Trophoblast cell (in vitro differentiated cells and primary cell): Measurements from ENCODE around the gene ITPR1.

Experiments used
- DNase-seq, 2 donors: peaks; one replicate each; pipeline ENCODE4 v3.0.0-alpha.2; 2016
- H2AFZ ChIP-seq: 2 replicates; pipeline ENCODE4 v1.6.1; 2013; ENCODE audit warnings: low read length, moderate library complexity, mild to moderate bottlenecking; ENCODE audit not compliant: insufficient read depth, poor library complexity
- H2AK5ac ChIP-seq: 2 replicates; pipeline ENCODE4 v1.6.1; 2013; ENCODE audit warnings: mild to moderate bottlenecking, low read length
- H2BK120ac ChIP-seq: 2 replicates; pipeline ENCODE4 v1.6.1; 2013; ENCODE audit warnings: low read length, mild to moderate bottlenecking, moderate library complexity; ENCODE audit not compliant: insufficient read depth, poor library complexity
- H2BK12ac ChIP-seq: 2 replicates; pipeline ENCODE4 v1.6.1; 2013; ENCODE audit warnings: mild to moderate bottlenecking, low read length, moderate library complexity
- H2BK5ac ChIP-seq: 2 replicates; pipeline ENCODE4 v1.6.1; 2013; ENCODE audit warnings: low read length, low read depth, moderate library complexity, mild to moderate bottlenecking; ENCODE audit not compliant: poor library complexity
- H3K14ac ChIP-seq: 2 replicates; pipeline ENCODE4 v1.6.1; 2013; ENCODE audit warnings: mild to moderate bottlenecking, low read length
- H3K18ac ChIP-seq: 2 replicates; pipeline ENCODE4 v1.6.1; 2013; ENCODE audit warnings: mild to moderate bottlenecking, low read length
- H3K23ac ChIP-seq: 2 replicates; pipeline ENCODE4 v1.6.1; 2013; ENCODE audit warnings: low read length
- H3K27ac ChIP-seq: 2 replicates; pipeline ENCODE4 v1.5.1; 2013; ENCODE audit warnings: low read depth, mild to moderate bottlenecking, inconsistent platforms, low read length, moderate library complexity
- H3K27me3 ChIP-seq: 2 replicates; pipeline ENCODE4 v1.6.1; 2013; ENCODE audit warnings: inconsistent platforms, mild to moderate bottlenecking, low read length, moderate library complexity; ENCODE audit not compliant: insufficient read depth
- H3K36me3 ChIP-seq, 2 experiments: 1 replicate in 1 of 2; 2 replicates in 1 of 2; pipeline ENCODE4 v1.6.1; 2013; ENCODE audit warnings: low read length in 2 of 2, mild to moderate bottlenecking in 2 of 2, moderate library complexity in 1 of 2; ENCODE audit not compliant: insufficient read depth in 2 of 2, control insufficient read depth in 1 of 2
- H3K4ac ChIP-seq: 2 replicates; pipeline ENCODE4 v1.6.1; 2013; ENCODE audit warnings: low read depth, mild to moderate bottlenecking, low read length, moderate library complexity
- H3K4me1 ChIP-seq, 2 experiments: 1 replicate in 1 of 2; 2 replicates in 1 of 2; pipeline ENCODE4 v1.6.1; 2013; ENCODE audit warnings: low read length in 2 of 2, mild to moderate bottlenecking in 2 of 2, moderate library complexity in 1 of 2; ENCODE audit not compliant: insufficient read depth in 2 of 2, control insufficient read depth in 1 of 2
- H3K4me2 ChIP-seq: 2 replicates; pipeline ENCODE4 v1.6.1; 2013; ENCODE audit warnings: inconsistent platforms, mild to moderate bottlenecking, low read length, moderate library complexity
- H3K4me3 ChIP-seq: 2 replicates; pipeline ENCODE4 v1.5.1; 2013; ENCODE audit warnings: mild to moderate bottlenecking, low read depth, low read length, inconsistent platforms
- H3K79me1 ChIP-seq: one replicate; pipeline ENCODE4 v1.6.1; 2013; ENCODE audit warnings: low read length
- H3K79me2 ChIP-seq: 2 replicates; pipeline ENCODE4 v1.6.1; 2013; ENCODE audit warnings: low read length, mild to moderate bottlenecking; ENCODE audit not compliant: control insufficient read depth, insufficient read depth, poor library complexity
- H3K9ac ChIP-seq: 2 replicates; pipeline ENCODE4 v1.6.1; 2013; ENCODE audit warnings: mild to moderate bottlenecking, low read length
- H3K9me3 ChIP-seq: 2 replicates; pipeline ENCODE4 v1.6.1; 2013; ENCODE audit warnings: low read depth, mild to moderate bottlenecking, control low read depth, inconsistent platforms, low read length; ENCODE audit not compliant: insufficient read depth
- H4K12ac ChIP-seq: 2 replicates; pipeline ENCODE4 v1.6.1; 2013; ENCODE audit warnings: low read depth, mild to moderate bottlenecking, low read length, moderate library complexity
- H4K8ac ChIP-seq: 2 replicates; pipeline ENCODE4 v1.6.1; 2013; ENCODE audit warnings: low read depth, mild to moderate bottlenecking, low read length, moderate library complexity
- H4K91ac ChIP-seq: one replicate; pipeline ENCODE4 v1.6.1; 2013; ENCODE audit warnings: low read depth, mild to moderate bottlenecking, low read length, moderate library complexity
- WGBS: extraction: QIAGEN DNeasy Blood & Tissue Kit; methylation state at CpG from one replicate; pipeline ENCODE4 v1.1.7; 2013; ENCODE audit warnings: missing lambda C conversion rate; ENCODE audit not compliant: insufficient read length, insufficient coverage; ENCODE audit errors: extremely low coverage; 5-methylcytosine and 5-hydroxymethylcytosine counted together

The ITPR1 gene

GRCh38 chr3:4770561-4770960 is 277.4 kb downstream of the ITPR1 start:
- Histone ChIP-seq H4K91ac (no peak overlapping the region), H4K12ac (no peak overlapping the region), H3K4ac (no peak overlapping the region), H3K9ac (no peak overlapping the region), H4K8ac (no peak overlapping the region), H3K27me3 (no peaks in the 10 kb centered on the region), H2AK5ac (no peak overlapping the region), H3K36me3 (no peaks in the 10 kb centered on the region), H3K27ac (no peak overlapping the region), H3K18ac (no peak overlapping the region), H3K79me2 (no peaks in the 10 kb centered on the region), H3K4me1 (no peaks in the 10 kb centered on the region), H3K4me2 (no peak overlapping the region), H2BK5ac (no peak overlapping the region), H3K79me1 (no peaks in the 10 kb centered on the region), H3K14ac (no peak overlapping the region), H3K9me3 (no peaks in the 10 kb centered on the region), H3K4me3 (no peak overlapping the region), H2BK12ac (no peak overlapping the region), H2AFZ (no peak overlapping the region), H2BK120ac (no peak overlapping the region), H3K23ac (no peak overlapping the region)
- DNase-seq, result no peak
- no CpG with 5 or more reads among the region's 5 CpGs for whole genome bisulfite sequencing

GRCh38 chr3:4771243-4771642 is 278.1 kb downstream of the ITPR1 start:
- no peak overlapping the region for H3K9ac ChIP-seq
- WGBS, result no CpG with 5 or more reads among the region's 5 CpGs
- H3K79me2 ChIP-seq, result no peaks in the 10 kb centered on the region
- no peak for DNase-seq
- no peak overlapping the region for H2BK5ac ChIP-seq
- H2BK120ac ChIP-seq, result no peak overlapping the region
- H3K4ac ChIP-seq, result no peak overlapping the region
- no peak overlapping the region for H4K12ac ChIP-seq
- no peak overlapping the region for H2AFZ ChIP-seq
- no peaks in the 10 kb centered on the region for H3K36me3 ChIP-seq
- H3K27ac ChIP-seq, result no peak overlapping the region
- no peaks in the 10 kb centered on the region for H3K4me1 ChIP-seq
- H3K14ac ChIP-seq, result no peak overlapping the region
- no peak overlapping the region for H3K4me2 ChIP-seq
- no peak overlapping the region for H3K4me3 ChIP-seq
- no peaks in the 10 kb centered on the region for H3K79me1 ChIP-seq
- no peaks in the 10 kb centered on the region for H3K9me3 ChIP-seq
- H4K91ac ChIP-seq, result no peak overlapping the region
- H3K23ac ChIP-seq, result no peak overlapping the region
- no peaks in the 10 kb centered on the region for H3K27me3 ChIP-seq
- H2BK12ac ChIP-seq, result no peak overlapping the region
- H3K18ac ChIP-seq, result no peak overlapping the region
- no peak overlapping the region for H2AK5ac ChIP-seq
- no peak overlapping the region for H4K8ac ChIP-seq

- DNase-seq, result no peak
- H3K14ac ChIP-seq, result no peak overlapping the region
- H3K9ac ChIP-seq, result no peak overlapping the region
- no peak overlapping the region for H4K8ac ChIP-seq
- H3K4me2 ChIP-seq, result no peak overlapping the region
- peaks cover 0 to 2% of the 10 kb centered on the region in 2 experiments for H3K4me1 ChIP-seq
- no peak overlapping the region for H2AK5ac ChIP-seq
- H3K36me3 ChIP-seq, result no peaks in the 10 kb centered on the region
- no peaks in the 10 kb centered on the region for H3K79me2 ChIP-seq
- H2BK120ac ChIP-seq, result no peak overlapping the region
- H3K4ac ChIP-seq, result no peak overlapping the region
- H2BK5ac ChIP-seq, result no peak overlapping the region
- H2BK12ac ChIP-seq, result peak overlapping the region; percentile 8
- no peak overlapping the region for H3K23ac ChIP-seq
- no peak overlapping the region for H2AFZ ChIP-seq
- H3K4me3 ChIP-seq, result no peak overlapping the region
- no peaks in the 10 kb centered on the region for H3K9me3 ChIP-seq
- H3K18ac ChIP-seq, result no peak overlapping the region
- no peaks in the 10 kb centered on the region for H3K27me3 ChIP-seq
- H3K79me1 ChIP-seq, result no peaks in the 10 kb centered on the region
- H4K91ac ChIP-seq, result no peak overlapping the region
- H4K12ac ChIP-seq, result no peak overlapping the region
- WGBS, result no CpG with 5 or more reads among the region's 4 CpGs
- no peak overlapping the region for H3K27ac ChIP-seq
Observed at GRCh38 chr3:4772171-4772804, 279.1 kb downstream of the ITPR1 start.

- H3K4me2 ChIP-seq, result no peak overlapping the region
- H4K12ac ChIP-seq, result no peak overlapping the region
- no peak overlapping the region for H3K23ac ChIP-seq
- WGBS, result no CpG with 5 or more reads among the region's 9 CpGs
- no peak overlapping the region for H3K14ac ChIP-seq
- no peaks in the 10 kb centered on the region for H3K79me1 ChIP-seq
- H4K8ac ChIP-seq, result no peak overlapping the region
- H3K18ac ChIP-seq, result no peak overlapping the region
- H3K27ac ChIP-seq, result no peak overlapping the region
- no peak for DNase-seq
- H2BK12ac ChIP-seq, result no peak overlapping the region
- no peak overlapping the region for H4K91ac ChIP-seq
- H3K9me3 ChIP-seq, result no peaks in the 10 kb centered on the region
- no peak overlapping the region for H2AK5ac ChIP-seq
- no peaks in the 10 kb centered on the region for H3K27me3 ChIP-seq
- H3K36me3 ChIP-seq, result no peaks in the 10 kb centered on the region
- H3K79me2 ChIP-seq, result no peaks in the 10 kb centered on the region
- H3K4me3 ChIP-seq, result no peak overlapping the region
- no peak overlapping the region for H2AFZ ChIP-seq
- H3K9ac ChIP-seq, result no peak overlapping the region
- no peak overlapping the region for H2BK120ac ChIP-seq
- peaks cover 0 to 2% of the 10 kb centered on the region in 2 experiments for H3K4me1 ChIP-seq
- no peak overlapping the region for H3K4ac ChIP-seq
- no peak overlapping the region for H2BK5ac ChIP-seq
Observed at GRCh38 chr3:4772858-4773257, 279.7 kb downstream of the ITPR1 start.
